COLO829 (cell line): ENCODE results near the gene STX3.
"Not testable (repeated sequence)": the region's sequence is repeated elsewhere in the genome, so short reads cannot be mapped to it uniquely, and the experiment has no call there.

Source experiments
- DNase-seq: peaks from one replicate; pipeline ENCODE4 v3.0.0; 2012; ENCODE audit warnings: low spot score

The STX3 gene

DNA sequence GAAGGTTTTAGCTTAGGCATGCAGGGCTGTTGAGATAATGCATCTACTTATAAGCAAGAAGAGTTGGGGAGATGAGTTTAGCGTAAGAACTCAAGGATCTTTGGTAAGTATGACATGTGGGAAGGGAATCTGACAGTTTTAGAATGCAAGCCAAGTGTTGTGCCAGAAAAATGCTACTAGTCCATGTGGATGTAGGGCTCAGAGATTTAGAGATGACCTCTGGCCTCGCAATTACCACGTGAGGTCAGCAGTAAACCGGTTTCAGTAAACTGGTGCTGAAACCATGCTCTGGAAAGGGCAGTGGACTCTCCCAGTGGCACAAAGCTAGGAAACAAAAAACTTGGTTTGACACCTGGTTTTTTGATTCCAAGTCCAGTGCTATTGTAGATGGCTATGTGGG is 36.5 kb downstream of the STX3 start:
- no peak for DNase-seq

DNA sequence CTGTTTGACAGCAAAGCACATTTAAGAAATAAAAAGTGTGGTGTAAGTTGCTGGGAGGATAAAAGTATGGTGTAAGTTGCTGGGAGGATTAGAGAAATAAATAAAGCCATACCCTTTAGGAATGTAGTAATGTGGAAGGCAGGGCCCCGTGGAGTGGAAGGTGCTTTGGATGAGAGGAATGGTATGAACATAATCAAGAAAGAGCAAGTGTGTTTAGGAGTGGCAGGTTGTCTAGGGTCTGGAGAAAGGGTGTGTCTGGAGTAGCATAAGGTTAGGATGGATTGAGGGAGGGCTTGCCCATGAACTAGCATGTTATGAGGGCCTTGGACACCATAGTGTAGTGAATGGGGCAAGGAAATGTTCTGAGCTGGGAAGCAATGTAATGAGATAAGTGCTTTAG is 37.3 kb downstream of the STX3 start:
- DNase-seq: no peak

DNA sequence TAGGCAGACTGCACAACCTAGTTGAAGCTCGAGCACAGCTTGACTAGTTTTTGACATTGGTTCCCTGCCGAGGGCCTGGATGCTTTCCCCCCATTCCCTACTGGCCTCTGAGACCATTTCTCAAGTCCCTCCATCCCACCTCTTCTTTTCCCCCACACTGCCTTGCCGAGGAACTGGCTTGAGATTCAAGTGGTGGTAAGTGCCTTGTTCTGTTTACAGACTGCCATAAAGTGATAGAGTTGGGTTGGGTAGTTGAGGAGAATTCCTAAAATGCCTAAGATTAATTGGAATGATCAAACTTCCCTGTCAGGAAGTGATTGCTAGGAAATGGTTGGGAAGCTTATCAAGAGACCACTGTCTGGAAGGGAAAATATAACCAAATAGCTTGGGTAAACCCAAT is 39.2 kb downstream of the STX3 start:
- no peak for DNase-seq

DNA sequence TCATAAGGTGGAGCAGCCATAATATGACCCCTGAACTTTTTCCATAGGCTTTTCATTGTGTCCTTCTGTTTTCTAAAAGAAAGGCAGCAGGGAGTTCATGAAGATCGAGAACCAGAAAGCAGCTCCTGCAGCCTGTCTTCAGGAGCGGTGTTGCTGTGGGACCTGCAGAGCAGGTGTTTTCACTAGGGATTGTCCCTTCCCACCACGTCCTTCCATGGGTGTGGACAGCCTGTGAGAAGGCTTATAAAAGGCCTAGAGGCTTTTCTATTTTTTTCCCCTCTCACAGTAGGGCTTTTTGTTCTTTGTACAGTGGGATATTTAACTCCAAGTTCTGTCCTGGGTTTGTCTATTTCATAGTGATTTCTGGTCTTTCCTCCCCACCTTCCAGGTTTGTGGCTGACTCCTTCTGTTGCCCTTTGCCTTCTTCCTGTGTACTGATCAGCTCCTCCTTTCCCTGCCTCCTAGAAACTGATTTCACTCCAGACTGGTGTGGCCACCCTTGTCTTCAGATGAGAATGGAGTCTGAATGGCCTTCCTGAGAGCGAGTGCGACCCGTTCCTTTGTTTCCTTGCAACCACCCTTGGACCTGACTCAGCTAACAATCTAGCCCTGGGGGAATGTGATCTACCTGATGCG is 45.3 kb downstream of the STX3 start:
- DNase-seq: no peak

DNA sequence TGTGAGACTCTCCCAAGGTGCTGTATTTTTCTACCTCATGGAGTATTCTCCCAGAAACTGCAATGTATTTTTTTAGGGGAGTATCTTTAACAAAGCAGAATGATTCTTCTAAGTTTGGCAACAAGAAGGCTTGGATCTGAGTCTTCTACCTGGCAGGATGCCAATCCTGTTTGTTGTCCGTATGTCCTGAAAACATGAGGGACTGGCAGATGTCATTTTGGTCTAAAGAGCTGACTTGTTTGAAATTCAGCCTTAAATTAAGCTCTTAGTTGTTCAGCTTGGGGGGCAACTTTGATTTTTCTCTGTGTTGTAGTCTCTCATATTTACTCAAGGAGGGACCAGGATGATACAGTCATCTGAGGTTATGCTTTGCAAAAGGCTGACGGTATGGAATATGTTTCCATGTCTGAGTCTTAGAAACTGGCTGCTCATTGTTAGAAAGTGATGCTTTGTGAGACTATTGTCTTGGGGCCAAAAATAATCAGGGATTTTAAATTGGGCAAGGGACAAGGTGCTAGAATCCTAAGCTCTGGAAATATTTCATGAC is 46.1 kb downstream of the STX3 start:
- DNase-seq: no peak

DNA sequence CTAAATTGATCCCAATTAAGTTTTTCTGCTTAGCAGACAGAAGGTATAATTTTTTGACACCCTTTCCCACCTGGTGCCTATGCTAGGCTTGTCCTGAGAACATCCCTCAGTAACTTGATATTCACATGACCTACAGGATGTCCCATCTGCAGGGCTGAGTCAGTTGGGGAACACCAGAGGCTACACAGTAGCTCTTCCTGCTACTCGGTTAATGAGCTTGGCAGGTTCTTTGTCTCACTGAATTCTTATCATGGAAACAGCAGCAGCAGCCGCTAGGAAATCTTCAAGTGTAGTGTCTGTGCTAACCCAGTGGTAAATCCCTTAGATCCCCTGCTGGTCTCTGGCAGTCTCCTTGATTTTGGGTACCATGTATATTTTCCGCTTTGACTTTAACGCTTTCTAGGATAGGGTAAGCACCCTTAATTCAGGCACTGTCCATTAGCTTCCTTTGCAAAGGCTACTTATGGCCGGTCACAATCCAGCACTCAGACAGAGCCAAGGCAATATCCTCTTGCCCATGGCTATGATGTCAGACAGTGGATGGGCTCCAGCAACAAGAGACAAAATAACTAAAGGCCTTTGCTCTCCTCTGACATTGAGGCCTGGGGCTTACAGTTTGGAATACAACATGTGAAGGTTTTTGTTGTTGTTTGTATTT is 46.9 kb downstream of the STX3 start:
- DNase-seq: no peak

DNA sequence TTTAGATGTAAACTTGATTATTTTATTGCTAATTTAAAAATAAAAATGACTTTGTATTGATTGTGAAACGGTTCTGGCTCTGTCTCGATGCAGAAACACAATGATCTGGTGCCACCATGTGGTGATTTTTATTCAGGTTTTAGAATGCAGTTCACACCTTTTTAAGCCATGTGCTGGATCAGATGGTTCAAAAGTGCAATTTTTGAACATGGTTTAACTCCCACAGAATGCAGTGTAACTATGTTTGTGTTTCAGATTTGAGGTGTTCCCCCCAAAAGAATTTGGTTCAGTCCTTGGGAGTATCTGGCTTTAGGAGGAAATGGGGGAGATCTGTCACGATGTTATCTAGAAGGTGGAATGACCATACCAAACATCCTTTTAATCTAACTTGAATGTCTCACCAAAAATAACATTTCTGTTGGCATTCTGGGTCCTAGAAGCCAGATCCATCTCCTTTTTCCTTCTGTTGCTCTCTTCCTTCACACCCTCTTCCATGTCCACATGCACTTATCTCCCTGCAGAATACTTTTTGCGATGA is 47.5 kb downstream of the STX3 start:
- DNase-seq: no peak

DNA sequence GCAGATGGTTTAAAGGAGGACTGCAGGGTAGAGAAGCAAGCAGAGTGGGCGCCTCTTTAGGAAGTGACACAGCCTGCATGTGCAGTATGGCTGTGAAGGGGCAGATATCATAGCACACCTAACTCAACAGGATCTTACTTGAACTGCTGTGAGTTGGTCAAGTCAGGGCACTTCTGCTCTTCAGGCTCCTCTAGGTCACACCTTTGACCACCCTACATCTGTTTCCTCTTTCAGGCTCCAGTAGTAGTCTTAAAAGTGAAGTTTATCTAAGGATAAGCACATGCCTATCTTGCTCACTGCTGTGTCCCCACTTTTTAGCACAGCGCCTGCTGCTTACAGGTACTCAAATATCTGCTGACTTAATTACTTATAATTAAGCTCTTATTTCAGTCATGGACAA is 48.9 kb downstream of the STX3 start:
- no peak for DNase-seq

DNA sequence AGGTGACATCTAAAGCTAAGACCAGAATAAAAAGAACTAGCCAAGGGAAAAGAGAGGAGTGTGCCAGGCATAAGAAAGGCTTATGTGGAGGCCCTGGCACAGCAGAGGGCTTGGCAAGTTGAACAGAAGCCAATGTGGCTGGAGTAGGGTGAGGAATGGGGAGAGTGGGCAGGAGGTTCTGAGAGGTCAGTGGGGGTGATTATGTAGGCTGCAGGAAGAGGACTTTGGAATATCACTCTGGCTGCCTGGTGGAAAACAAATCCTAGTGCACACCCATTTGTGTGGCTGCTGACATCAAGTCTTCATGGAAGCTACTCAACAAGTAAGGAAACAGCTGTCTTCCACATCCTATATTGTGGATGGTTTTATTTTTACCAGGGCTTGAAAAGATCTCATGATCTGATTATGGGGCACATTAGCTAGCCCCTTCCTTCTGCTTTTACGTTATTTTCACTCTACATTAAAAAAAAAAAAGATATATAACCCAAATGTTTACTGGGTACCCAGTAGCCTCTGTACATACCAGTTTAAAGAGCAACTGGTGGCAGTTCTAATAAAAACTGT is 52.0 kb downstream of the STX3 start:
- no peak for DNase-seq

DNA sequence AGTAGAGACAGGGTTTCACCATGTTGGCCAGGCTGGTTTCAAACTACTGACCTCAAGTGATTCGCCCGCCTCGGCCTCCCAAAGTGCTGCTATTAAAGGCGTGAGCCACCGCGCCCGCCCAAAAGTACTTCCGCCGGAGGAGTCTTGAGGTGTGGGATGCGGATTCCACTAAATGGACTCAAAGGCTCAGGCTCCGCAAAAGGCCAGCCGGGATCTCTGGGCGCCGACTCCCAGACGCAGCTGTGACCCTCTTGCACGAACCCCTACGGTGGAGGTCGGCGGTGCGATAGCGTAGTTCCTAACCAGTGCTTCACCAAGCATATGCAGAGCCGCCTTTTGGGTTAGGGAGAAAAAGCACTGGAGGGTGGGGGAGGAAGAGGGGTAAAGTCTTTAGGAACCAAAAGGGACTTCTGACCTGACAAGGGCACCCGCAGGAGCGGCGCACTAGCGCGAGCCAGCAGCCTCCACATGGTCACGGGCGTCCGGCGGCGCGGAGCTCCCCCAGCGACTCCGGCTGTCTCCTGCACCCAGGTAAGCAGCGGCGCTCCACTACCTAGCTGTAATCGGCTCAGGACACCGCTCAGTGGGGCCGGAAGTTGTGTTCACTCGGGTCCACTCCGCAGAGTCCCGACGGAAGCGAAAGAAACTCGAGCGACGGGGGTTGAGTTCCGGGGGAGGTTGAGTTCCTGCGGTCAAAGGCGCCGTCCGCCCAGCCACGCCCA is 55.2 kb downstream of the STX3 start, which contains the start of gene MRPL16:
Gene MRPL16, minus strand, starts transcription at position 590 of the 722 bp plus-strand sequence. Its CDS starts 120 bp downstream, at position 470.
- DNase-seq: peak; percentile 84

DNA sequence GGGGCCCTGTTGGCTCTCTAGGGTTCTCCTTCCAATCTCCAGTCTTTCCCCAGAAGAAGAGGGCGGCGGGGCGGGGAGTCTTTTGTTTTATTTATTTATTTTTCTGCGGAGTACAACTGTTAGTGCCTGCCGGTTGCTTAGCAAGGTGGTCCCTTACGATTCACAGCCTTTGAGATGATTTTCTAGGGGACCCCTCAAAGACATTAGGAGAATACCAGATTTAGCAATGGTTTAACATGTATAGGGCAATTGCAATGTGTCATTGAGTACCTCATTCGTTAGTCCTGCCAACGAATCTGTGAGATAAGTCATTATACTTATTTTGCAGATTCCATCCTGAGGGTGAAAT is 55.7 kb downstream of the STX3 start:
- no peak for DNase-seq

DNA sequence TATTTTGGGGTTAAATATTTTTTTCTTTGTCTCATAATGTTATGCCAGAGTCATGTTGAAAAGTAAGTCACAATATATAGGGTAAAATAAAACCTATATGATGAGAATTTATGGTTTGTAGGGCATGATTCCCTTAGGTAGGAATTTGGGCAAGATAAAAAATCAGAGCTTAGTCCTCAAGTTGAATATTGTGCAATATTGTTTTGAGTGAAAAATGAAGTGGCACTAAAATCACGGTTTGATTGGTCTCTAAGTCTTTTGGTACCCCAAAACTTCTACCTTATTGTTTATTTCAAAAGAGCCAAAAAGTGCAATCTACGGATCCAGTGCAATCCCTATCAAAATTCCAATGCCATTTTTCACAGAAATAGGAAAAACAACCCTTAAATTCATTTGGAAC is 57.0 kb downstream of the STX3 start:
- DNase-seq: no peak

DNA sequence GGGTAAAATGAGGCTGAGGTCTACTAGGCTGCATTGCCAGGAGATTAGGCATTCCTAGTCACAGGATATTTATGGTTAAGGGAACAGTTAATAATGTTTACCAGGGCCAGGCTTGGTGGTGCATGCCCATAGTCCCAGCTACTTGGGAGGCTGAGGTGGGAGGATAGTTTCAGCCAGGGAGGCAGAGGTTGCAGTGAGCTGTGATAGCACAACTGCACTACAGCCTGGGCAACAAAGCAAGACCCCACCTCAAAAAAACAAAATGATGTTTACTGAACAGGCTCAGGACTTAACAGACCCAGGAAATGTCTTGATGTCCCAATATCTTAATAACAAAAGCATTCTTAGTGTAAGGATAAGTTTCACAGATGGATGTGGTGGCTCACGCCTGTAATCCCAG is 58.2 kb downstream of the STX3 start:
- no peak for DNase-seq

DNA sequence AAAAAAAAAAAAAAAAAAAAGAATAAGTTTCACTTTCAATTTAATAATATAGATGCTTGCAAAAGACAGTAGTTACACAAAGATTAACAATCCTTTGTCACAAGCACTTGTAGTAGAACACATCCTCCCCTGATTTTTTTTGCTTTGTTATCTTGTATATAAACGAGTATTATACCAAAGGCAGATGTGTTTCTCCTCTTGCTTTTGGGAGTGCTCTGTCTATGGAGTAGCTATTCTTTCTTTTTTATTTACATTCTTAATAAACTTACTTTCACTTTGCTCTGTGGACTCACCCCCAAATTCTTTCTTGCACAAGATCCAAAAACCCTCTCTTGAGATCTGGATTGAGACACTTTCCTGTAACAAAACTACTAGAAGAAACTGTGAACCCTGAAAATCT is 58.8 kb downstream of the STX3 start:
- DNase-seq: no peak

DNA sequence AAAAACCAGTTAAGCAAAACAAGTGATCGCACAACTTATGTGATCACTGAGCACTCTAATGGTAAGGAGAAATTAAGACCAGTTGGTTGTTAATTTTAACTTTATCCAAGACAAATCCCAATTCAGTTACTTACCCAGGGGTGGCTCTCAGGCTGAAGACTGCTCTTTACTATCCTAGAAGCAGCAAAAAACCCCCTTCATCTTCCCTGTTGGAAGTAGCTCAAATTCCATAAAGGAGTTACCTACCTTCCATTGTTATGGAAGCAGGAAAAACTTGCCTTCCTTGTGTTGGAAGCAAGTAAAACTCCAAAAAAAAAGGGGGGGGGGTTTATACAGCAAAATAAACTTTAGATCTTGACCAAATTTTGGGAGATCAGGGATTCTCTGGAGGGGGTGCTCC is 60.6 kb downstream of the STX3 start:
- no peak for DNase-seq

DNA sequence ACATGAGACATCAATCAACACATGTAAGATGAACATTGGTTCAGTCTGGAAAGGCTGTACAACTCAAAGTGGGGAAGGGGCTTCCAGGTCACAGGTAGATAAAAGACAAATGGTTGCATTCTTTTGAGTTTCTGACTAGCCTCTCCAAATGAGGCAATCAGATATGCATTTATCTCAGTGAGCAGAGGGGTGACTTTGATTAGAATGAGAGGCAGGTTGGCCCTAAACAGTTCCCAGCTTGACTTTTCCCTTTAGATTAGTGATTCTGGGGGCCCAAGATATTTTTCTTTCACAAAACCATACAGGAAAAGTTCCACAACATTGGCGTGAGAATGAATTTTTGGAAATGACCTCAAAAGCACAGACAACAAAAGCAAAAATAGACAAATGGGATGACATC is 61.3 kb downstream of the STX3 start:
- DNase-seq: not testable (repeated sequence)

DNA sequence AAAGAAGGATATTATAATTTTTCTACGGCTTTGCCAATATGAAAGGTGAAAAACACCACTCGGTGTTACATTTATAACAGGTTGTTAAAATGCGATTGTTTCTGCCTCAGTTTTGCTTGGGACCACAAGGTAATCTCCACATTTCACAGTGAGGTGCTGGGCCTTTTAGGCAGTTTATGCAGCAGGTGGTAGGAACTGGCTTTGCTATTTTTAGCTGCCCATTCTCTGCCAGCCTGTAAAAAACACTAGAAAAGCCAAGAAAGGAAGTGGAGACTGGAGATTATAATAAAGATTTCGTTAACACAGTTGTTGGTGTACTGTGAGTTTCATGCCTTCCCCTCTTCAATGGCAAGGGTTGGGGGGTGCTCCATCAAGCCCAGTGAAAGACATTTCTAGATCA is 63.4 kb downstream of the STX3 start:
- no peak for DNase-seq

DNA sequence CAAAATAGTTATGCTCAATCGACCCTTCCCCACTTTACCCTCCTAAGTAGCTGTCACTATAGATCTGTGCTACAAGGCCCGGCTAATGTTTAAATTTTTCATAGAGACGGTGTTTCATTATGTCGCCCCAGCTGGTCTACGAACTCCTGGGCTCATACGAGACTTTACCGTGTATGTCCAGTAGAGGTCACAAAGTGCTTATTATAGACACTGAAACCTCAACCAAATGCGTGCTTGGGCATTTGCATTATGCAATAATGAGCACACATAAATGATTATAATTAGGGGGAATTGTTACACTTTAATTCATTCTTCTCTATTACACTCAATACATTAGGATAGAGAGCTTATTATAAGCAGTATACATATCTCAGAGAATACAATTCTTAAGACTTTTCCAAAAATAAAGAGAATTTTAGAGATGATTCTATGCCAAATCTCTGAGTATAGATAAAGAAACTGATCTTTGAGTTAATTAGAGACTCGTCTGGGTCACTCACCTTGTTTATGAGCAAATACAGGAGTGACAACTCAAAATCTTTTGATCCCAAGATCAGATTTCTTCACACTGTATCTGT is 67.9 kb downstream of the STX3 start:
- DNase-seq: peak; percentile 45

DNA sequence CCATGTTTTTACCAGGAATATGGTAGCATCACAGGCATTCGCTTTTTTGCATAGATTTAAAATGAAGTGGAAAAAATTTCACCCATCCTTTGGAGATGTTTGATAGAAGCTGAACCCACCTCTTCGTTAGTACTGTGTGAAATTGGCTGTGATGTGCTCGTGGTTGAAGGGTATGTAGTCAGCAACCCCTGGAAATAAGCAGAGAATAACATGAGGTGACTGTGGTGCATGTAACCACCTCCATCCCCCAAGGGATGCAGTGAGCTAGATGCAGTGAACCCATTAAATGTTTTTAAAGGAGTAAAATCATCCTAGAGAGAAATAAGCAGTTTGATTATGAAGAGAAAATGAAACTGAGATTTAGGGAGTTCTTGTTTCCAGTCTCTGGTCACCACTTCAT is 74.2 kb downstream of the STX3 start:
- no peak for DNase-seq

DNA sequence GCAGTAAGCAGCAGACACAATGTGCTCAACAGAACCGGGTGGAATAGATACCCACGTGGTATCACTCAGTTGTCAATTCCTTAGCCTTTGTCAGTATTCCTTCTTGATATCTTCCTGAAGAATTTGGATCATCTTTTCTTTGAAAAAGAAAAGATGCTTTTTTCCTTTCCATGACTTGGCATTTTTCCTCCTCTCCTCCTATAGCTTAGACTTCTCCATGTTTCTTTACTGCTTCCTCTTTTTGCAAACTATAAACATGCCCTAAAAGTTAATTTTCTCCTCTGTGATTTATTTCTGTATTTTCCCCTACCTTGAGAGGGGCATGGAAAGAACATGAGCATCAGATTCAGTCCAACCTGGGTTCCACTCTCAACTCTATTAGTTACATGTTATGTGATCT is 78.4 kb downstream of the STX3 start:
- no peak for DNase-seq

DNA sequence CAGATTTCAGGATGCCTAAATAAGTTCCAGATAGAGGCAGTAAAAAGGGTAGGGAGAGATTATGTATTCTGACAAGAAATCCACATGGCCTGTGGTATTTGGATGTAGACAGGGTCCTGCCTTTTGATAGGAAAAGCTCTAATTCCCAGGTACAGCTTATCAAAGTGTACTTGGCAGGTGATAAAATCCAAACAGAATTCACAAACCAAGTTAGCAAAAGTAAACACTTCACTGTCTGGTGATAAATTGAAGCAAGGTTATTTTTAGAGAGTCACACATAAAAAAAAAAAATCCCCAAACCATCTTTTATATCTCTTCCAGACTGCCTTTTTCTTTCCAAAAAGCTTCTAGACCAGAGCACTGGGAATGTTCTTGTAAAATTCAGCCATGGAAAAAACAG is 84.4 kb downstream of the STX3 start:
- DNase-seq: peak; percentile 3

DNA sequence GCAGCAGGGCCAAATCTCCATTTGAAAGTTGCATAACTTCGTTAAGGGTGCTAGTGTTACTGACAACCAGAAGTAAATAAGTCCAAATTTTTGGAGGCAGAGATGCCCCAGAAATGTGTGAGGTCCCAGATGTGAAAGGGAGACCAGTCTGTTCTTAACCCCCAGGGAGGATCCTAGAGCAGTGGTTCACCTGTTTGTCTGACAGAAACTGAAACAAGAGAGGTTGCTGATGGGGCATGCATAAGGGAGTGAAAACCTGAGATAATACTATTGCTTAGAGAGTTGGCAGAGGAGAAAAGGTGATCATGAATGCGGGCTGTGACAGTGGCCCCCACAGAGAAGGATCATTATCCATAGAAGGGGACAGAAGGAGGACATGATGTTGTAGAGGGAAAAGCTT is 86.3 kb downstream of the STX3 start:
- DNase-seq: no peak
